Fibroblast of mammary gland (primary cell): ENCODE measurements around the gene SFXN1.
"Not testable (repeated sequence)": the region's sequence is repeated elsewhere in the genome, so short reads cannot be mapped to it uniquely, and the experiment has no call there.

Experiments
- DNase-seq: peaks from one replicate; pipeline ENCODE4 v3.0.0-alpha.2; 2010; ENCODE audit warnings: low read depth
- H3K4me3 ChIP-seq: 2 replicates; pipeline ENCODE4 v1.5.1; 2011; ENCODE audit warnings: low read depth, mild to moderate bottlenecking, low read length, moderate library complexity; ENCODE audit not compliant: control insufficient read depth
- TF ChIP-seq, protein P1 (sequence below): conservative IDR thresholded peaks from 2 replicates; pipeline ENCODE4 v1.5.1; 2011; ENCODE audit warnings: low read depth, low read length, inconsistent platforms; ENCODE audit not compliant: control insufficient read depth, insufficient read depth

The SFXN1 gene

GRCh38 chr5:175444905-175445456 is 33.4 kb upstream of the SFXN1 start:
- no peak overlapping the region for H3K4me3 ChIP-seq
- TF ChIP-seq, protein P1, sequence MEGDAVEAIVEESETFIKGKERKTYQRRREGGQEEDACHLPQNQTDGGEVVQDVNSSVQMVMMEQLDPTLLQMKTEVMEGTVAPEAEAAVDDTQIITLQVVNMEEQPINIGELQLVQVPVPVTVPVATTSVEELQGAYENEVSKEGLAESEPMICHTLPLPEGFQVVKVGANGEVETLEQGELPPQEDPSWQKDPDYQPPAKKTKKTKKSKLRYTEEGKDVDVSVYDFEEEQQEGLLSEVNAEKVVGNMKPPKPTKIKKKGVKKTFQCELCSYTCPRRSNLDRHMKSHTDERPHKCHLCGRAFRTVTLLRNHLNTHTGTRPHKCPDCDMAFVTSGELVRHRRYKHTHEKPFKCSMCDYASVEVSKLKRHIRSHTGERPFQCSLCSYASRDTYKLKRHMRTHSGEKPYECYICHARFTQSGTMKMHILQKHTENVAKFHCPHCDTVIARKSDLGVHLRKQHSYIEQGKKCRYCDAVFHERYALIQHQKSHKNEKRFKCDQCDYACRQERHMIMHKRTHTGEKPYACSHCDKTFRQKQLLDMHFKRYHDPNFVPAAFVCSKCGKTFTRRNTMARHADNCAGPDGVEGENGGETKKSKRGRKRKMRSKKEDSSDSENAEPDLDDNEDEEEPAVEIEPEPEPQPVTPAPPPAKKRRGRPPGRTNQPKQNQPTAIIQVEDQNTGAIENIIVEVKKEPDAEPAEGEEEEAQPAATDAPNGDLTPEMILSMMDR, result no peak
- no peak for DNase-seq

- not testable (repeated sequence) for H3K4me3 ChIP-seq, DNase-seq
Observed at GRCh38 chr5:175446378-175446777, 32.0 kb upstream of the SFXN1 start.

GRCh38 chr5:175447571-175447970 is 30.8 kb upstream of the SFXN1 start:
- DNase-seq, result no peak
- no peak overlapping the region for H3K4me3 ChIP-seq
- TF ChIP-seq, protein P1, result no peak

DNA sequence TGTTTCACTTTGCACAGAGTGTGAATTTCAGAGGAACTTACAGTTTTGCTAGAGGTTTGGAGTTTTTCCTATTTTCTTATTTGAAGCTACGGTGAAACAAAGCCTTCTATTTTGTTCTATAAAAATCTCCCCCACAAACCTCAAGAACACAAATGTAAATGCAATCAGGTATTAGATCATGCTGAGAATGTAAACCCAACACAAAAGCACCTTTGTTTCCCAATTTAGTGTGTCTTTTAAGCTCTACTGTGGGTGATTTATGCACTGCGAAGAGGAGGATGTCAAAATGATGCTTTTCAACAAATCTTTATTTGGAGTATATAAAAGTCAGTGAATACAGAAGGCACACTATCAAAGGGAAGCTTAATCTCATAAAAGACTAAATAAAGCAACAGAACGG is 30.1 kb upstream of the SFXN1 start:
- no peak overlapping the region for H3K4me3 ChIP-seq
- no peak for DNase-seq
- TF ChIP-seq, protein P1, result no peak

DNA sequence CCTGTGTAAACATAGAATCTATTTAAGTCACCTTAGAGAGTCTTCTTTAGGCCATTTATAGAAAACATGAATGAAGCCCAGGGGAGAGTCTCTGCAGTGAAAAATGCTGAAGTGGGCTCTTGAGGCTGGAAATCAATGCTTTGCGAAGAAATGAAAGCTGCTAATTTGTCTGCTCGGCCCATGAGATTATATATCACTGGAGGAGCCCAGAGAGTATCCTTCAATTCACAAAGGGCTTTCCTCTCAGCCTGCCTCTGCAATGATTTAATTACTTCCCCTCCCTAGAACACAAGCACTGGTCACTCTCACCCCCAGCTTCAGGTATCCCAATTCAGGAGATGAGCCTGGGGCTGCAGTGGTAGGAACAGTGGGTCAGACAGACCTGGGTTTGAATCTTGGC is 26.2 kb upstream of the SFXN1 start:
- TF ChIP-seq, protein P1, result no peak
- no peak overlapping the region for H3K4me3 ChIP-seq
- no peak for DNase-seq

GRCh38 chr5:175454338-175454737 is 24.0 kb upstream of the SFXN1 start:
- DNase-seq, H3K4me3 ChIP-seq: not testable (repeated sequence)

DNA sequence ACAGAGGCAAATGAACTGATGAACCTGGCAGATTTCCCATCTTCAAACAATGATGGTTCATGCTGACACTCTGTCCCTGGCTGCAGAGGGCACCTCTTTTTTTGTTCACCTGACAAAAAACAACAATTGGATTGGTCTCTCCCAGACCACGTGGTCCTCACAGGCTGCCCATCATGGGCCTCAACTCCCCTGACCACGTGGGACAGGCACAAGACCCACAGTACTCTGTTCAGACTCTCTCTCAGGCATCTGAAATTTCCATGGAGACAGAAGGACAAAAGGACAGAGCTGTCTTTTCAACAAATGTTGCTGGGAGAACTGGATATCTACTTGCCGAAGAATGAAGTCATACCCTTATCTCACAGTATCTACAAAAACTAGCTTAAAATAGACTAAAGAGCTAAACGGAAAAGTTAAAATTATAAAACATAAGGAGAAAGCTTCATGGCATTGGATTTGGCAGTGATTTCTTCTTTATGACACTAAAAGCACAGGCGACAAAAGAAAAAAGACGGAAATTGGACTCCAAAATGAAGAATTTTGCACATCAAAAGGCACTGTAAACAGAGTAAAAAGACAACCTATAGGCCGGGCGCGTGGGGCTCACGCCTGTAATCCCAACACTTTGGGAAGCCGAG is 22.1 kb upstream of the SFXN1 start:
- no peak overlapping the region for H3K4me3 ChIP-seq
- TF ChIP-seq, protein P1, result no peak
- no peak for DNase-seq

DNA sequence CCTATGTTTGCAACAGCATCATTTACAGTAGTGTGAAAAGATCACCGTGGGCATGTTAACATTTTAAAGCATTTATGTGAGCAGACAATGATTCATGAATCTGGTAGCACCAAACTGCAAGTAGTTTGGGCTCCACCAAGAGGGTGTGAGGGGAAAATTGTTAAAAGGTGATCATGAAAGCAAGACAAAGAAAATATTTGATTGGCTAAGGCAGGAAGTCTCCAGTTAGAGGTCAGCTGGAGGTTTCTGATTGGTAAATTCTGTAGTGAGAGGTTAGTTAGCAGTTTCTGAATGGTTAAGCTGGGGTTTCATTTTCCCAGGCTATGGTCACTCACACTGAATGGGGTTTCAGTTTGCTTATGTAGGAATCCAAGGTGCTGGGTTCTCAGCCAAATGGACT is 20.9 kb upstream of the SFXN1 start:
- no peak for DNase-seq
- no peak overlapping the region for H3K4me3 ChIP-seq
- TF ChIP-seq, protein P1, result no peak
